Colon (tissue), 2 donors: ENCODE measurements around the gene CA10.

Experiments used
- FAIRE-seq: peaks from 2 replicates; lab custom pipeline; 2012; peaks lifted over from hg19 to GRCh38; lab: Jason Lieb, UNC
- donor health status: control.
- donor health status: control.

The CA10 gene

DNA sequence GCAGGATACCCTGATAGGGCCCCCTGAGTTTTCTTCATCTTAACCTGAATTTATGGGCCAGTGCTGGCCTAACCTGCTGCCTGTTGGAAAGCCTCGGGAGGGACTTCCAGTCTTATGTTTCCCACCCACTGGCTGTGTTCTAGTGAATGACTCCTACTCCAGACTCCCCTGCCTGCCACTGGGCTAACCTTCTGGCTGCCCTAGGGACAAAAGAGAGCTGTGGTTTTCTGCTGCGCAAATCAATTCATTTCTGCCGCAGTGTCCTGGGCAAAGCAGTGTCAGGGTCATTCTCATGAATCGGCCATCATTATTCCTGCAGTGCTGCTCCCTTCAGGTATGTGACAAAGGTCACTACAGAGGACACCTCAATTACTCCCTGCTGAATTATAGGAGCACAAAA is 512.0 kb downstream of the CA10 start:
- FAIRE-seq = no peak

DNA sequence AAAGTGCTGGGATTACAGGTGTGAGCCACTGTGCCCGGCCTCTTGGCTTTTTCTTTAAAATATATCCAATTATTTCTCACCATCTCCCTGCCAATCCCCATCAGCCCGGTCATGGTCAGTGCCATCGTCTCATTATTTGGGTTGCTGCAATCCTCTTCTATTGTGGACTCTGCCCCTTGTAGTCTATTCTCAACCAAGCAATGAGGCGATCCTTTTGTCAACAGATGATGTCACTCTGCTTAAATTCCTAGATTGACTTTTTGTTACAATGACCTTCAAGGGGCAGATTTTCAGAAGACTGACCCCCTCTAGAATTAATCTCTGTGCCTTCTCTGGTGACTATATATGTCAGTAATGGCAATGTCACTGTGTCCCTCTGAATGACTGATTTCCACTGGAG is 513.5 kb downstream of the CA10 start:
- FAIRE-seq = no peak

DNA sequence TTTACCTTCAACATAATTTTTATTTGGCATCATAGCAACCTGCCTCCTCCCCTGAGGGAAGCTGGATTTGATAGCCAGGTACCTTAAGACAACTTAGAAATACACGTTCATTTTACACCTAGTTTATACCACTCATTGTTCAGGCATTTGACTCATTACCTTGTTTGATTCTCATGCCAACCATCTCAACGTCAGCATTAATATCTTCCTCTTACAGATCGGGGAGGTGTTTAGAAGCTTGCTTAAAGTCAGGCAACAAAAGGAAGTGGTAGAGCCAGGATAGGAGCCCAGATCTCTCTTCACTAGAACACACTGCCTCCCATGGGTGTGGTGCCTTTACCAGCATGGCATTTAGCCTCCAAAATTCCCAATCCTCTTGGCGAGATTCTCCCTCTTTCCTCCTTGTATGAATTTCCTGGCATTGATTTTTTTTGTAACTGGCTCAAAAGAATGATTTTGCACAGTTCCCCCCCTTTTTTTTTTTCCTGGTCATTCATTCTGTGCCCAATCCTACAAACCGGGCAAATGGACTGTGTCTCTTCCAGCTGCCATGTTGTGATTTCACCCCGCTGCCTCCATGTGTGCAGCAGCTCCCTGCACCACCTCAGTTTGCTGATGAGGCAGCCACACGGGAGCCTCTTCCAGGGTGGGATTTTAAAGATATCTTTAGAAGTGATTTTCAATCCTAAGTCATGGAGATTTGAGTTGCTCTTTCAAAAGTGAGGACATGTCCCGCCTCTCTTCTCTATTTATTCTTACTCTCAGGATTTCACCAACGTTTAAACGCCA is 514.6 kb downstream of the CA10 start:
- FAIRE-seq = no peak

GRCh38 chr17:51642029-51642428 is 516.5 kb downstream of the CA10 start:
- no peak for FAIRE-seq

DNA sequence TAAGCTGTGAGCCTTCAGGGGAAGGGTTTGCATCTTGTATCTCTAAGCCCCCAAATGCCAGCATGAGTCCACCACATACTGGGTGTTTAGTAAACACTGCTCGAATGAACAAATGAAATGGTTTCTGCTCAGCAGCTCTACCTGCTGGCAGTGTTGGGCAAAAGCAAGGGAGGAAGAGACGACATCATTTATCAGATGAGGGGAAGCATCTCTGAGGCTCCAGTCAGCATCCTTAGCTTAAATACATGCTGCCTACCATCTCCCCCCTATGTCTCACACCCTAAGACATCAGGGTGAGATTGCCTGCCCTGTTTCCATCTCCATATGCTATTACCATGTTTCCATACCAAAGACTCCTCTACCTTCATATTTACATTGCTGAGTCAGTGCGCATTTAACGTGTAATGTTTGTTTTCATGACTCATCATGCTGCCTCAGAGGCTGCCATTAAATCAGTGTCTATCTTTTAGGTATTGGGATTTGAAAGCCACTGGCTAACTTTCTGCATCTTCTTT is 518.3 kb downstream of the CA10 start:
- no peak for FAIRE-seq

- no peak for FAIRE-seq
These were observed 519.5 kb downstream of the CA10 start for GRCh38 chr17:51638971-51639370.

GRCh38 chr17:51636291-51636690 is 522.2 kb downstream of the CA10 start:
- FAIRE-seq = no peak

DNA sequence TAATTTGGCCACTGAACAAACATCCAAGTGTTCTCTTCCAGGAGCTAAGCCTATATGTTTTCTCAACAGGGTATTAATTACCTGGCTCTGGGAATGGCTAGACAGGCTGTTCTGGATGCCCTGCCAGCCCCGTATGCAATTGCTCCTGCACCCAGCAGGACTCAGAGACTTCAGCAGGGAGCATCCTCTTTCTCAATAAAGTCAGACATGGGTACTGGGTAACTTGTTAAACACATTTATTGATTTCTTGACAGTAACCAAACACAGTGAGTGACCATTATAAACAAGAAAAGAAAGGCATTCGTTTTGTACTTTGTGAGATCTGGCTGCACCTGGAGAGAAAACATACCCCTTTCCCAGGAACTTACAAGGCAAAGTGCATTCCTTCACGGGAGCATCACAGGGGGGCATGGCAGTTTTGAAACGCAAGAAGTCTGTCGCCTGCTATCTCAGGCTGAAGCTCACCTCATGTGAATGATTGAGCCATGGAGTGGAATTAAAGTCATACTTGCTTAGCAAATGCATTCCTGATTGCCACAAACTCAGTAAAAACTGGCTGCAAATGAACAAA is 528.3 kb downstream of the CA10 start:
- no peak for FAIRE-seq

- FAIRE-seq = no peak
These were observed 529.3 kb downstream of the CA10 start for GRCh38 chr17:51629232-51629631.

- FAIRE-seq = no peak
These were observed 530.7 kb downstream of the CA10 start for GRCh38 chr17:51627779-51628178.

GRCh38 chr17:51618476-51618875 is 540.0 kb downstream of the CA10 start:
- no peak for FAIRE-seq

- FAIRE-seq = no peak
These were observed 540.5 kb downstream of the CA10 start for GRCh38 chr17:51617986-51618385.

- no peak for FAIRE-seq
These were observed 545.3 kb downstream of the CA10 start for GRCh38 chr17:51613255-51613654.

- no peak for FAIRE-seq
These were observed 545.8 kb downstream of the CA10 start for GRCh38 chr17:51612692-51613091.

- FAIRE-seq = no peak
These were observed 546.9 kb downstream of the CA10 start for GRCh38 chr17:51611585-51611984.

- FAIRE-seq = no peak
These were observed 547.7 kb downstream of the CA10 start for GRCh38 chr17:51610834-51611233.

GRCh38 chr17:51610155-51610554 is 548.4 kb downstream of the CA10 start:
- no peak for FAIRE-seq

- no peak for FAIRE-seq
These were observed 550.1 kb downstream of the CA10 start for GRCh38 chr17:51608251-51608933.

DNA sequence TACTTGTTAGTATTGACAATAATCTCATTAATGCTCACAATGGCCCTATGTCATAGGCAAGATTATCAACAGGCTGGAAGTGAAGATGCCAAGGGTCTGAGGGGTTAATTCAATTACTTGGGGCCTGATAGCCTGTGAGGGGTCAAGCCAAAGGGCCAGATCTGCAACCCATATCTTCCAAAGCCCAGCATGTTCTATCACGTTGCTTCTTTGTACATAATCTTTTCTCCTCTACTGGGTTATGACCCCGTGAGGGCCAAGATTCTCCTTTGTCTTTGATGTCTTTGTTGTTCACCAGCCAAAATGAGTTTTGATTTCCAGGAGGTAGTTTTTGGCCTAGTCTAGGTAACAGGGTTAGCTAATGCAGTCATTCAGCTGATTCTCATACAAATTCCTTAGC is 551.0 kb downstream of the CA10 start:
- no peak for FAIRE-seq

DNA sequence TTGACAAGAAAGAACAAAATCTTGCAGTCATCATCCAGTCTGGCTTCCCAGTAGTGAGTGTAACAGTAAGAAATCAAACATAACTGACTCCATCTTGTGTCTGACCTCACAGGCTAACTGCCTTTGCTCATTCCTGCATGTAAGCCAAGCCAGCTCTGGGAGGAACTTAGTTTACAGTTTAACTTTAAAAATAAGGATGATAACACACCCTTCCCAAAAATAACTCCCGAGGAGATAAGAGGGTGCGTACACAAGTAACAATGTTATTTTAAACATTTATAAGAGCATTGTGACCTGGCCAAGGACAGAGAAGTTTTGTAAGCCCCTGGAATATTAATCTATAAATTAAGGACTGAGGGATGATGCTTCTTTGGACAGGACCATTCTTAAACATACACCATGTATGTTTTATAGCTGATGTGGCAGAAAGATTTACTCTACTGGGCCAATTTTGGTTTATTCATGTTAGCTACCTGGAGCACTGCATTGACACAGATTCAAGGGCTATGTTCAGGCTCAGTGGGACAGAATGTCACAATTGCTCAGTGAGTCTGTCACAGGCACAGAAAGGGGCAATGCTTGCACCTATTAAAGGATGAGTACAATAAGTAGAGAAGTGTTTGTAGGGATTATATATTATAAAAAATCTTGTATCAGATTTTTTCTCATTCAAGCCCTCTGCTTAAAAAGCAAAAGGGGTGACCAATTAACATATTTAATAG is 554.1 kb downstream of the CA10 start:
- no peak for FAIRE-seq

DNA sequence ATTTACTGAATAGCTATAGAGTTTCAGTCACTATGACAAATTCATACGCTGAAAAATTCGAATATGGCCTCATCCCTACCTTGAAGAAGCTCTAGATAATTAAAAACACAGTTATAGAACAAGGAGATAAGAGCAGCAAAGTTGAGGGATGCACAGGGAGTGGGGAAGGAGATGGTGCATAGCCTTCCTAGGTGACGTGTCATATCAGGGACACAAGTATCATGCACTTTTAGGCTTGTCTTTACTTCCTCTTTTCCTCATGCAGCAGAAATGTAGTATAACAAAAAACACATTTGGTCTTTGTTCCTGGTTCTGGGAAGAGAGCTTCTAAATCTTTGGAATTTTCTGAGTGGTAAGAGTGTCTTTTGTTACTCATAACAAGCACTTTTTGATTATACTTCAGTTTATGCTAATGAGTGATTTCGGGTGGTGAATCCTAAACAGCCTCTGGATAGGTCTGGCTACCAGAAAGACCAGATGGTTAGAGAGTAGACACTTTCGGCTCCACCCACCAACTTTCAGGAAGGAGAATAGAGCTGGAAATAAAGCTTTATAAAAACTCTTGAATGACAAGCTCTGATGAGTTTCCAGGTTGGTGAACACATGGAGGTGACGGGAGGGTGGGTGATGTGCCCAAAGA is 556.8 kb downstream of the CA10 start:
- no peak for FAIRE-seq

DNA sequence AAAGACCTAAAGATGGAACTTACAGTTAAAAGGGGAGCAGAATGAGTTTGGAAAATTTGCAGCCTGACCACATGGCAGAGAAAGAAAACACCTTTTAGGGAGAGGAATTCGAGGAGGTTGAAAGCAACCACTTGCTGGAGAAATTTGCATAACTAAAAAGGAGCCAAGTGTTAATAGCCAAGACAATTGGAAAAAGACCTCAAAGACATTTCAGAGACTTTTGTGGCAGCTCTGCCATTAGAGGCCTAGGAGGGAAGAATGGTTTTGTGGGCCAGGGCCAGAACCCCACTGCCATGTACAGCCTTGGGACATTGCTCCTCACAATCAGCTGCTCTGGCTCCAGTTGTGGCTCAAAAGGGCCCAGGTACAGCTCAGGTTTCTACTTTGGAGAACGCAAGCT is 559.7 kb downstream of the CA10 start:
- FAIRE-seq = no peak
